GM19099 (cell line): ENCODE data around the gene ACP1.

Source experiments
- POLR2A ChIP-seq: IDR thresholded peaks from 3 replicates; pipeline ENCODE4 v1.6.1; 2011; ENCODE audit warnings: low read depth; ENCODE audit not compliant: insufficient read length; ENCODE audit errors: extremely low read depth

ACP1 gene

GRCh38 chr2:264493-265468 is at the start of gene ACP1:
Gene ACP1, plus strand, starts transcription at chr2:264947. Its CDS starts 18 bp downstream, at chr2:264965.
- TF ChIP-seq POLR2A = peak; percentile 92

- TF ChIP-seq POLR2A = no peak
These were observed 48.7 kb upstream of the ACP1 start for GRCh38 chr2:216068-216467.

- TF ChIP-seq POLR2A = no peak
These were observed 41.3 kb upstream of the ACP1 start for GRCh38 chr2:223451-223850.

- no peak for TF ChIP-seq POLR2A
These were observed 40.6 kb upstream of the ACP1 start for GRCh38 chr2:223971-224760.

GRCh38 chr2:228115-228514 is 36.6 kb upstream of the ACP1 start:
- no peak for TF ChIP-seq POLR2A

GRCh38 chr2:228518-229278 is 36.0 kb upstream of the ACP1 start:
- no peak for TF ChIP-seq POLR2A

- no peak for TF ChIP-seq POLR2A
These were observed 33.1 kb upstream of the ACP1 start for GRCh38 chr2:231521-232185.

- no peak for TF ChIP-seq POLR2A
These were observed 31.7 kb upstream of the ACP1 start for GRCh38 chr2:233030-233429.

GRCh38 chr2:234421-234820 is 30.3 kb upstream of the ACP1 start:
- no peak for TF ChIP-seq POLR2A

GRCh38 chr2:236993-237539 is 27.7 kb upstream of the ACP1 start:
- no peak for TF ChIP-seq POLR2A

GRCh38 chr2:237878-238277 is 26.9 kb upstream of the ACP1 start:
- no peak for TF ChIP-seq POLR2A

- no peak for TF ChIP-seq POLR2A
These were observed 26.3 kb upstream of the ACP1 start for GRCh38 chr2:238431-238830.

- no peak for TF ChIP-seq POLR2A
These were observed 25.9 kb upstream of the ACP1 start for GRCh38 chr2:238869-239268.

- TF ChIP-seq POLR2A = no peak
These were observed 20.2 kb upstream of the ACP1 start for GRCh38 chr2:244547-244946.
